ENCODE measurements around the gene GRK7. TPM values are rescaled to one million over a fixed set of nuclear protein-coding genes. Genes with fewer than 3 reads are reported as not detected.
A peak's percentile ranks its signal among the peaks of the same experiment; 100 is the strongest.

GRK7 gene
- total and polyA plus RNA-seq, 4 donors: 0.20 to 0.22 (median 0.21) TPM; not detected in 1

DNA sequence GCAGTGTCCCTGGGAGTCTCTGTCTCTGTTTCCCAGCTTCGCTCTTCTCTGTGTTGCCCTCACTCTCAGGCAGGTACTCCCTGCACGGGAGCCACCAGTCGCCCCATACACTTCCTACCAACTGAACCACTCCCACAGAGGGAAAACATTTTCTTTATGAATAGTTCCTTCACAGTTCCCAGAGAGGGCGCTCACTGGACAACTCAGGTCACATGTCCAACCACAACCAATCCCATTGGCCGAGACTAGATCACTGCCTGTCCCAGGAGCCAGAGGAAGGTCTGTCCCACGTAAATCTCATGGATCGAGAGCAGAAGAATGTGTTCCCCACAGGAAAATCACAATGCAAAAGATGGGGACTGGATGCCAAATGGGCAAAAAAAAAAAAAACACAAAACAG lies 26.1 kb downstream of the GRK7 start:
- no peaks in the 10 kb centered on the region for H3K27me3 ChIP-seq (ENCODE audit: control insufficient read depth, insufficient read depth, low read length)
- no peak overlapping the region for H3K27ac ChIP-seq (ENCODE audit: low read depth, low read length)
- H3K4me3 ChIP-seq (ENCODE audit: low read depth, low read length): no peak overlapping the region
- H3K36me3 ChIP-seq (ENCODE audit: control insufficient read depth, insufficient read depth, low read length): no peaks in the 10 kb centered on the region
- 95% methylated on average over 7 of the region's 7 CpGs for WGBS (ENCODE audit: insufficient coverage)
- DNase-seq (ENCODE audit: low read depth in 4 of 6, low spot score in 6 of 6): no peak
- H3K9me3 ChIP-seq (ENCODE audit: control insufficient read depth, insufficient read depth, low read length): no peaks in the 10 kb centered on the region
- no peaks in the 10 kb centered on the region for H3K4me1 ChIP-seq (ENCODE audit: control insufficient read depth, insufficient read depth, low read length)

DNA sequence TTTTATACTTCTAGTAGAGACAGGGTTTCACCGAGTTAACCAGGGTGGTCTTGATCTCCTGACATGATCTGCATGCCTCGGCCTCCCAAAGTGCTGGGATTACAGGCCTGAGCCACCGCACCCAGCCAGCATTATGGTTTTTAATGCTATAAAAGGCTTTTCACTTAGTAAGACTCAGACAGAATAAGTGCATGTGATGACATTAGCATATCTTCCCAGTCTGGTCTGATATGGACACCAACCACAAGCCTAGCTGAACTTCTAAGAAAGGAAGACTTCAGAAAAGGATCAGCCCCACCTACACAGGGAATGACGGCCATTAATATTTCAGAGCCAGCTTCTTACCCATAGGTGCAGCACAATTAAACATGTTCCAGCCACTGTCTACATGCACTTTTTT lies 27.0 kb downstream of the GRK7 start:
- no peak for DNase-seq (ENCODE audit: low read depth in 4 of 6, low spot score in 6 of 6)
- no peaks in the 10 kb centered on the region for H3K9me3 ChIP-seq (ENCODE audit: control insufficient read depth, insufficient read depth, low read length)
- H3K36me3 ChIP-seq (ENCODE audit: control insufficient read depth, insufficient read depth, low read length): no peaks in the 10 kb centered on the region
- H3K27me3 ChIP-seq (ENCODE audit: control insufficient read depth, insufficient read depth, low read length): no peaks in the 10 kb centered on the region
- 100% methylated on average over 2 of the region's 4 CpGs for WGBS (ENCODE audit: insufficient coverage)
- H3K27ac ChIP-seq (ENCODE audit: low read depth, low read length): no peak overlapping the region
- H3K4me3 ChIP-seq (ENCODE audit: low read depth, low read length): no peak overlapping the region
- peaks cover under 1% of the 10 kb centered on the region for H3K4me1 ChIP-seq (ENCODE audit: control insufficient read depth, insufficient read depth, low read length)

DNA sequence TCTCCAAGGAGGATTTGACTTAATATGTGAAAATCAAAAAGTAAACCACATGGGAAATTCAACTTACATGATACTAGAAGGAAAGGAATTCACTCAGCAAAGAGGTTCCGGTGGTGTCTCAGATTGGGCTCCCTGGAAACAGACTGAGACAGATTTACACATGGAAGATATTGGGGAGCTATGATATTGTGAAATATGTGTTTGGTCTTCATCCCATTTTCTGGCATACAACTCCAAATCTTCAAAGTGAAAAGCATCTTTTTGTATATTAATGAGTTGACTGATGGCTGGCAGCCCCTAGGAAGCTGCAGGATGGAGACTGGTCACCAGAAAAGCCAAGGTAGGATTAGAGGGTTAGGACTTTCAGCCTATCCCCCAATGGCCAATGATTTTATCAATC lies 29.3 kb downstream of the GRK7 start:
- Histone ChIP-seq H3K4me1 (ENCODE audit: control insufficient read depth, insufficient read depth, low read length) (peaks cover 24% of the 10 kb centered on the region), H3K9me3 (ENCODE audit: control insufficient read depth, insufficient read depth, low read length) (no peaks in the 10 kb centered on the region), H3K27me3 (ENCODE audit: control insufficient read depth, insufficient read depth, low read length) (no peaks in the 10 kb centered on the region), H3K4me3 (ENCODE audit: low read depth, low read length) (no peak overlapping the region), H3K27ac (ENCODE audit: low read depth, low read length) (no peak overlapping the region), H3K36me3 (ENCODE audit: control insufficient read depth, insufficient read depth, low read length) (no peaks in the 10 kb centered on the region)
- WGBS (ENCODE audit: insufficient coverage): no CpG with 5 or more reads among the region's 1 CpG
- no peak for DNase-seq (ENCODE audit: low read depth in 4 of 6, low spot score in 6 of 6)

DNA sequence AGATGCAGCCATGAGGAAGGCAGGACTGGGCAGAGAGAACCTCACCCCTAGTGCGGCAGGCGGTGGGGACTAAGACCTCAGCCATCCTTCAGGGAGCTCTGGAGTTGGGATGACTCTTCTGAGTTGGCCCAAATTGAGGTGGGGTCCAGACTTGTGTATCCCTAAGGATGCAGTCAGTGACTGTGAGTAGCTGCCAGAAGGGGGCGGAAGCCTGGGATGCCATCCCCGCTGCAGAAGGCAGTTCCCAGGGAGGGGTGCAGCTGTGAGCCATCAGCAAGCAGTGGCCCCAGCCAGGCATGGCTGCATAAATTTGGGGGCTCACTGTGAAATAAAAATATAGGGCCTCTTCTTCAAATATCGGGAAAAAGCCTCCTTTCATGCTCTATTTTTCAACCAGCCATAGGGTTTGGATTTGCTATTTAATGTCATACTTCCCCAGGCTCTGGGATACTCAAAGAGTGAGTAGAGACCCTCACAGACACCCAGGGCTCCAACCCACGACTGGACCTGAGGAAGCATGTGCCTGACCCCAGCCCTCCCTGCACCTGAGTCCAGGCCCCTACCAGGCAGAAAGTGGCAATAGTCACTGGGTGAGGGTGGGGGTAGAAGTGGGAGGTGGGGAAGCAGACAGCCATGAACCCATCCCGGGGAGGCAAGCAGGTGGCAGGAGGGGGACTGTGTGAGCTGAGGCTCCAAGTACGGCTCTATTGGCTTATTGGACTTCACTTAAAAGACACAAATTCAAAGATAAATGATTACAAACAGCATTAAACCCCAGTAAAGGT lies 30.5 kb downstream of the GRK7 start:
- peaks cover 34% of the 10 kb centered on the region for H3K4me1 ChIP-seq (ENCODE audit: control insufficient read depth, insufficient read depth, low read length)
- no peak overlapping the region for H3K27ac ChIP-seq (ENCODE audit: low read depth, low read length)
- H3K36me3 ChIP-seq (ENCODE audit: control insufficient read depth, insufficient read depth, low read length): no peaks in the 10 kb centered on the region
- WGBS (ENCODE audit: insufficient coverage): 96% methylated on average over 2 of the region's 8 CpGs
- no peak overlapping the region for H3K4me3 ChIP-seq (ENCODE audit: low read depth, low read length)
- H3K9me3 ChIP-seq (ENCODE audit: control insufficient read depth, insufficient read depth, low read length): no peaks in the 10 kb centered on the region
- no peak for DNase-seq (ENCODE audit: low read depth in 4 of 6, low spot score in 6 of 6)
- no peaks in the 10 kb centered on the region for H3K27me3 ChIP-seq (ENCODE audit: control insufficient read depth, insufficient read depth, low read length)

DNA sequence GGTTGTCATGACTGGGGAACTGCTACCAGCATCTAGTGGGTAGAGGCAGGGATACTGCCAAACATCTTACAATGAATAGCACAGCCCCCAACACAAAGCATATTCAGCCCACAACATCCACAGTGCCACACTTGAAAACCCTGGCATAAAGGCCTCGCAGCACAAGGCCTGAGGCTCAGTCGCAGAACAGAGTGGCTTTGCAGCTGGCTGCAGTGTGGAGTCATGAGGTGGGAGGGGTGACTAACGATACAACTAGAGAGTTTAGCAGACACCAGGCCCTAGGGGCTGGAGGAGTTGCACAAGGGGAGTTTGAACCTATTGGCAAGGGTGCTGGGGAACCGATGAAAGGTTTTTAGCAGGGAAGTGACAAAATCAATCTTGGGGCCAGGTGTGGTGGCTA lies 32.1 kb downstream of the GRK7 start:
- no peaks in the 10 kb centered on the region for H3K9me3 ChIP-seq (ENCODE audit: control insufficient read depth, insufficient read depth, low read length)
- H3K4me1 ChIP-seq (ENCODE audit: control insufficient read depth, insufficient read depth, low read length): peaks cover 38% of the 10 kb centered on the region
- no peaks in the 10 kb centered on the region for H3K27me3 ChIP-seq (ENCODE audit: control insufficient read depth, insufficient read depth, low read length)
- 45% methylated on average over 4 of the region's 4 CpGs for WGBS (ENCODE audit: insufficient coverage)
- no peak overlapping the region for H3K4me3 ChIP-seq (ENCODE audit: low read depth, low read length)
- H3K36me3 ChIP-seq (ENCODE audit: control insufficient read depth, insufficient read depth, low read length): no peaks in the 10 kb centered on the region
- peak in 2 of 6 donors; percentile 43 to 65 for DNase-seq (ENCODE audit: low read depth in 4 of 6, low spot score in 6 of 6)
- no peak overlapping the region for H3K27ac ChIP-seq (ENCODE audit: low read depth, low read length)

DNA sequence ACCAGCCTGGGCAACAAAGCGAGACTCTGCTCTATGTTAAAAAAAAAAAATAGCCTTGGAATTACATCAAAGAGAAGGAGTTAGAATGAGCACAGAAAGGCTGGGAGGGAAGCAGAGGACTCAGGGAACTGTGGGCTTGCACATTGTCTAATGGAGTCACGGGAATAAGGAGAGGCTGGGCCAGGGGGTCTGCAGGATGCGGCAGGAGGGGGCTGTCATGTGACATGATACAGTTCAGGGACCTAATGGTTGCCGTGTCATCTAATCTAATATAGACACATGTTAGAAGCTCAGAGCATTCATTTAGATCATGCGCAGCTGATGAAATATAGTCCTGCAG lies 32.5 kb downstream of the GRK7 start:
- Histone ChIP-seq H3K4me1 (ENCODE audit: control insufficient read depth, insufficient read depth, low read length) (peaks cover 38% of the 10 kb centered on the region), H3K27me3 (ENCODE audit: control insufficient read depth, insufficient read depth, low read length) (no peaks in the 10 kb centered on the region), H3K4me3 (ENCODE audit: low read depth, low read length) (no peak overlapping the region), H3K36me3 (ENCODE audit: control insufficient read depth, insufficient read depth, low read length) (no peaks in the 10 kb centered on the region), H3K27ac (ENCODE audit: low read depth, low read length) (no peak overlapping the region), H3K9me3 (ENCODE audit: control insufficient read depth, insufficient read depth, low read length) (no peaks in the 10 kb centered on the region)
- no peak for DNase-seq (ENCODE audit: low read depth in 4 of 6, low spot score in 6 of 6)
- WGBS (ENCODE audit: insufficient coverage): 50% methylated on average over 1 of the region's 5 CpGs

DNA sequence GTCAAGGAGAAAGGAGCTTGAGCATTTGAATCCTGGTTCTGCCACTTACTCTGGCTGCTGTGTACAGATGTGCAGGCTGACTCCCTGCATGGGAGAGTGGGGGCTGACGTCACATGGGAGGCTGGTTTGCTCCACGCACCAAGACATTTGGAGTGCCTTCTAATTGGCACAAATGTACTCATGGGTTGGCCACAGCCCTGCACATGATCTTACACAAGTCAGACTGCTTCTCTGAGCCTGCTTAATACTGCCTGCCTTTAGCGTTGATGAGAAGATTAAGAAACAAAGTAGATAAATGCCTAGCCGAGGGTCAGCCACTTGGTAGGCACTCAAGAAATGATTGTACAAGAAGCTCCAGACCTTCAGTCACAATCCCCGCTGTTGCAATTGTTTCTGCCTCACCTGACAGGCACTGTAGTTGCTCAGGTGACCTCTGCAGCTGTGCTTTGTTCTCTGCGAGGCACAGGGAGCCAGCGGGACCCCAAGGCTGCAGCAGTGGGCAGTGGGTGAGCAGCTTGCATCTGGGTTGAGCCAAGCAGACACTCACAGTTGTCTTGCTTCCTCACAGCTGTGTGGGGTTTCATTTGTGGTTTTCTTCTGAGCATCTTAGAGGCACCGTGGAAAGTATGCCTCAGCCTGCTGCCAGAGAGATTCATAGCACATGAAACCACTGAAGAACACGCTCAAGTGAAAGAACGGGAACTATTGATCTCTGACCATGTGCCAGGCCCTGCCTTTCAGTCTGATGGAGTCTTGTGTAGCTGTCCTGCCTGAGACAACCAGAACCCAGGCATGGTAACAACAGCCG lies 33.1 kb downstream of the GRK7 start:
- Histone ChIP-seq H3K27ac (ENCODE audit: low read depth, low read length) (peak overlapping the region; percentile 86), H3K4me3 (ENCODE audit: low read depth, low read length) (no peak overlapping the region), H3K27me3 (ENCODE audit: control insufficient read depth, insufficient read depth, low read length) (no peaks in the 10 kb centered on the region), H3K36me3 (ENCODE audit: control insufficient read depth, insufficient read depth, low read length) (no peaks in the 10 kb centered on the region), H3K9me3 (ENCODE audit: control insufficient read depth, insufficient read depth, low read length) (peaks cover 1% of the 10 kb centered on the region), H3K4me1 (ENCODE audit: control insufficient read depth, insufficient read depth, low read length) (peaks cover 38% of the 10 kb centered on the region)
- DNase-seq (ENCODE audit: low read depth in 4 of 6, low spot score in 6 of 6): peak in 2 of 6 donors; percentile 32 to 83
- 69% methylated on average over 11 of the region's 11 CpGs for WGBS (ENCODE audit: insufficient coverage)

DNA sequence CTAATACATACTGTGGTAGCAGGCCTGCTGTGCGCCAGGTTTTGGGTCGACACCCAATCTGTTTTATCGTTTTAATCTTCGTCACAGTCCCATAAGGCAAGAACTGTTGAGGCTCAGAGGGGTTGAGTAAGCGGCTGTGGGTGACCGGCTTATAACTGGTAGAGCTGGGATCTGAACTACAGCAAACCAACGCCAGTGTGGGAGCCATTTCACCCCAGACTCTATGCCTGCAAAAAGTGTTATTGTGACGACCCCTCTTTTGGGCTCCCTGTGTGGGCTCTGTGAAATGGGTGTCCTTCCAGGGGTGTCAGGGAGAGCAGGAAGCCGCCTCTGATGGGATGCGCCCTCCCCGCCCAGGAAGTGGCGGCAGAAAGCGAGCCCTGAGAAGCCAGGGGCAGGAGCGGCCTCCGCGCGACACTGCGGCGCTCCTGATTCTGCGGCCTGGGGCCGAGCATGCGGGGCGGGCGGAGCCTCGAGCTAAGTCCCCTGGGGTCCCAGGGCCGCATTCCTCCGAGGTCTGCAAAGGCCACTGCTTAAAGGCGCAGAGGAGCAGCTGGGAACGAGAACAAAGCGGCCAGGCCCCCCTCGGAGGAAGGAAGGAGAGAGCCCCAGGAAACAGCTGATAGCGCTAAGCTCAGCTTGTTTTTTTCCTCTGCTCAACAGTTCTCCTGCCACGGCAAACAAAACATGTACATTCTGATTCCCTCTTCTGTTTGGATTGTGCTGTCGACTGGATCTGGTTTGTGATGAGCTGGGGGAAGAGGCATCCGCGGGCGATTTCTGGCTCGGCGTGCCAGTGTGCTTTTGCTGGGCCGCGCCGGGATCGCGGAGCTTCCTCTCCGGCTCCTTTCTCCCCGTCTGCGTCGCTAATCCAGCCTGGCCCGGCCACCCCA lies 33.9 kb downstream of the GRK7 start:
- 15% methylated on average over 40 of the region's 49 CpGs for WGBS (ENCODE audit: insufficient coverage)

DNA sequence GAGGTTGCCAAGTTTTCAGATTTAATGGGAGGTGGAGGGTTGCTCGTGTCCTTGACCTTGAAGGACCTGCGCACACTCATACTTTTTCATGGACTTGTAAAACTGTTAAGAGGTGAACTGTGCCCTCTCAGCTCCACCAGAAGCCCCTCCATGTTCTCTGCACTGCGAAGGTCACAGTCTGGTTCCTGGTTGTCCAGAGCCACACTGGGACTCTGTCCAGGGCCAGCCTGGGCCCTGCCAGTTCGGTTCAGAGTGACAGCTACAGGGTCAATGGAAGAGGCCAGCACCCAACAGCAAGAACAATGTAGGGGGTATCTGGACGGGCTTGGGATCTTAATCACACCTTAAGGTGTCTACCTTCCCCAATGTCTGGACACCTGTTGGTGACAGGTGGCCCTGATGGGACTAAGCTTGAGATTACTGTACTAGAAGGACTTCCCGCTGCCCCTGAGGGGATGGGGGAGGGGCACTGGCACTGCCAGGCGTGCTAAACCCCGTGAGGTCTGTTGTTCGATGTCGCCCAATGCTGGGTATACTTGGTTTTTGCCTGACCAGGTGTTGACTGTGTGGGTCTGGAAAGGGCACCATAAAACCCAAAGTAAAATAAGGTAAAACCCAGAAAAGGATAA lies 34.7 kb downstream of the GRK7 start:
- Histone ChIP-seq H3K4me3 (ENCODE audit: low read depth, low read length) (peak overlapping the region; percentile 31), H3K27me3 (ENCODE audit: control insufficient read depth, insufficient read depth, low read length) (no peaks in the 10 kb centered on the region), H3K27ac (ENCODE audit: low read depth, low read length) (peak overlapping the region; percentile 86), H3K9me3 (ENCODE audit: control insufficient read depth, insufficient read depth, low read length) (peaks cover 2% of the 10 kb centered on the region), H3K4me1 (ENCODE audit: control insufficient read depth, insufficient read depth, low read length) (peaks cover 38% of the 10 kb centered on the region), H3K36me3 (ENCODE audit: control insufficient read depth, insufficient read depth, low read length) (no peaks in the 10 kb centered on the region)
- peak in 1 of 6 donors; percentile 3 for DNase-seq (ENCODE audit: low read depth in 4 of 6, low spot score in 6 of 6)
- 83% methylated on average over 5 of the region's 10 CpGs for WGBS (ENCODE audit: insufficient coverage)

More for the DNA sequence above, 33.9 kb downstream of the GRK7 start:
- peaks cover 2% of the 10 kb centered on the region for H3K9me3 ChIP-seq (ENCODE audit: control insufficient read depth, insufficient read depth, low read length)
- no peaks in the 10 kb centered on the region for H3K27me3 ChIP-seq (ENCODE audit: control insufficient read depth, insufficient read depth, low read length)
- peaks cover 38% of the 10 kb centered on the region for H3K4me1 ChIP-seq (ENCODE audit: control insufficient read depth, insufficient read depth, low read length)
- H3K4me3 ChIP-seq (ENCODE audit: low read depth, low read length): peak overlapping the region; percentile 31
- H3K36me3 ChIP-seq (ENCODE audit: control insufficient read depth, insufficient read depth, low read length): no peaks in the 10 kb centered on the region
- peak overlapping the region; percentile 86 for H3K27ac ChIP-seq (ENCODE audit: low read depth, low read length)
- DNase-seq (ENCODE audit: low read depth in 4 of 6, low spot score in 6 of 6): peak in 2 of 6 donors; percentile 84 to 86

Data from spinal cord (tissue), 10 donors.